Endothelial cell of umbilical vein (primary cell): ENCODE results near the gene TAF7. TPM values are rescaled to one million over a fixed set of nuclear protein-coding genes. Genes with fewer than 3 reads are reported as not detected.

Experiments used
- BruUV-seq: library from RNA; stranded (reverse); fragments of 400-500 nt; replicated peaks from 2 replicates; lab custom pipeline; 2021; lab: Mats Ljungman, UMichigan
- CTCF ChIA-PET: fragments of 300-600, 350-600 bp; sonication (Branson Sonifier 250); formaldehyde crosslinking; loops from one replicate; lab custom pipeline; 2021; ENCODE audit warnings: antibody characterized with exemption, inconsistent platforms; lab: Charles Lee
- POLR2A ChIA-PET: fragments of 300-600, 350-600 bp; sonication (Branson Sonifier 250); formaldehyde crosslinking; loops from one replicate; lab custom pipeline; 2021; ENCODE audit warnings: antibody characterized with exemption, inconsistent platforms; lab: Charles Lee
- DNase-seq: peaks from one replicate; pipeline ENCODE4 v3.0.0-alpha.2; 2011; ENCODE audit warnings: low read depth, low spot score
- FAIRE-seq: peaks from 2 replicates; lab custom pipeline; 2011; peaks lifted over from hg19 to GRCh38; lab: Jason Lieb, UNC
- H2AFZ ChIP-seq: 2 replicates; pipeline ENCODE4 v1.6.0; 2012; ENCODE audit warnings: low read depth, low read length, control low read depth, inconsistent platforms
- H3K27ac ChIP-seq: 2 replicates; pipeline ENCODE4 v1.5.1; 2011; ENCODE audit warnings: low read depth, mild to moderate bottlenecking, control low read depth, low read length, moderate library complexity; ENCODE audit not compliant: insufficient read depth
- H3K27me3 ChIP-seq, 2 experiments: 2 replicates each; pipeline versions ENCODE4 v1.6.0 to v1.6.1; 2011; ENCODE audit warnings: low read length in 2 of 2, mixed read lengths in 1 of 2; ENCODE audit not compliant: control insufficient read depth in 2 of 2, insufficient read depth in 2 of 2
- H3K36me3 ChIP-seq, 2 experiments: 2 replicates in 1 of 2; 3 replicates in 1 of 2; pipeline ENCODE4 v1.5.1; 2011; ENCODE audit warnings: low read length in 2 of 2, mild to moderate bottlenecking in 1 of 2, moderate library complexity in 1 of 2; ENCODE audit not compliant: control insufficient read depth in 2 of 2, insufficient read depth in 2 of 2; ENCODE audit errors: extremely low read depth in 1 of 2
- H3K4me1 ChIP-seq: 3 replicates; pipeline ENCODE4 v1.5.1; 2011; ENCODE audit warnings: mild to moderate bottlenecking, low read length; ENCODE audit not compliant: control insufficient read depth, insufficient read depth; ENCODE audit errors: extremely low read depth
- H3K4me2 ChIP-seq: 2 replicates; pipeline ENCODE4 v1.6.1; 2011; ENCODE audit warnings: low read length, control low read depth, mixed read lengths; ENCODE audit not compliant: insufficient read depth
- H3K4me3 ChIP-seq, 3 experiments: fragments of 200-600 bp in 1 of 3; sonication (generic), shearing (Covaris generic) in 1 of 3; replicated peaks in 1 of 3; 2 replicates each; pipeline ENCODE4 v1.5.1; 2011 to 2016; ENCODE audit warnings: control low read depth in 3 of 3, low read length in 3 of 3, mild to moderate bottlenecking in 2 of 3, inconsistent platforms in 1 of 3, low read depth in 1 of 3, moderate library complexity in 1 of 3; ENCODE audit not compliant: insufficient read depth in 1 of 3
- H3K79me2 ChIP-seq: 2 replicates; pipeline ENCODE4 v1.6.0; 2012; ENCODE audit warnings: low read length, inconsistent platforms; ENCODE audit not compliant: control insufficient read depth, insufficient read depth
- H3K9ac ChIP-seq: replicated peaks from 2 replicates; pipeline ENCODE3; 2011; ENCODE audit warnings: low read length, control low read depth; ENCODE audit not compliant: insufficient read depth; ENCODE audit errors: extremely low read depth
- H3K9me1 ChIP-seq: replicated peaks from 3 replicates; pipeline ENCODE4 v1.6.0; 2011; ENCODE audit warnings: mild to moderate bottlenecking, low read length; ENCODE audit not compliant: control insufficient read depth, insufficient read depth; ENCODE audit errors: extremely low read depth
- H3K9me3 ChIP-seq: replicated peaks from 2 replicates; pipeline ENCODE4 v1.5.1; 2012; ENCODE audit warnings: low read length, inconsistent platforms; ENCODE audit not compliant: control insufficient read depth, insufficient read depth
- H4K20me1 ChIP-seq: replicated peaks from 2 replicates; pipeline ENCODE3; 2011; ENCODE audit warnings: mild to moderate bottlenecking, low read length; ENCODE audit not compliant: control insufficient read depth, insufficient read depth; ENCODE audit errors: extremely low read depth
- EZH2 ChIP-seq: IDR thresholded peaks from 2 replicates; pipeline ENCODE4 v1.6.1; 2012; ENCODE audit warnings: borderline replicate concordance, low read depth, mild to moderate bottlenecking, moderate library complexity, low read length, inconsistent platforms; ENCODE audit not compliant: severe bottlenecking
- FOS ChIP-seq: IDR thresholded peaks from 2 replicates; pipeline ENCODE4 v1.6.1; 2011; ENCODE audit warnings: mild to moderate bottlenecking, low read length, moderate library complexity, borderline replicate concordance; ENCODE audit not compliant: insufficient read depth
- GATA2 ChIP-seq: IDR thresholded peaks from 2 replicates; pipeline ENCODE4 v1.7.0; 2011; ENCODE audit warnings: low read depth, mild to moderate bottlenecking, moderate library complexity, mixed read lengths, low read length; ENCODE audit not compliant: insufficient read length, insufficient read depth
- MYC ChIP-seq: IDR thresholded peaks from one replicate; pipeline ENCODE4 v1.6.1; 2011; ENCODE audit warnings: mild to moderate bottlenecking, low read depth, low read length
- POLR2AphosphoS5 ChIP-seq: IDR thresholded peaks from 2 replicates; pipeline ENCODE4 v1.6.1; 2012; ENCODE audit warnings: low read depth, mild to moderate bottlenecking, control low read depth, low read length, moderate library complexity; ENCODE audit not compliant: insufficient read depth
- dilution Hi-C: fragments of 300-500 bp; cut with MboI; formaldehyde crosslinking; loops from one replicate; pipeline ENCODE4 v1.15.0; 2019; ENCODE audit warnings: low sequenced_read_pairs; ENCODE audit not compliant: extremely low pct_ligation_motif_present
- intact Hi-C: fragments of 100-400 bp; cut with micrococcal nuclease; formaldehyde crosslinking; loops from one replicate; pipeline ENCODE4 v1.10.0; 2022
- polyA plus RNA-seq, 4 experiments: library from polyadenylated mRNA; depleted of rRNA in 3 of 4; stranded (reverse) in 3 of 4; unstranded in 1 of 4; fragments of >200 nt; gene quantifications; 2 replicates each; pipeline versions ENCODE4 v1.2.1 to v1.2.3, GENCODE V29; 2011 to 2012; ENCODE audit warnings: missing spikeins in 1 of 4
- total RNA-seq: library from RNA; stranded (reverse); gene quantifications from 2 replicates; pipeline ENCODE4 v1.2.3, GENCODE V29; 2021
- TF ChIP-seq, protein P1 (sequence below): IDR thresholded peaks from 2 replicates; pipeline ENCODE4 v1.6.1; 2011; ENCODE audit not compliant: insufficient read depth, insufficient read length
- TF ChIP-seq, protein P2 (sequence below), 2 donors: IDR thresholded peaks; 1 replicate in 1 of 2; 2 replicates in 1 of 2; pipeline ENCODE4 v1.5.1; 2011; ENCODE audit warnings: low read length in 2 of 2, mild to moderate bottlenecking in 2 of 2, moderate library complexity in 2 of 2, control low read depth in 1 of 2, inconsistent platforms in 1 of 2, low read depth in 1 of 2; ENCODE audit not compliant: insufficient read depth in 1 of 2; ENCODE audit errors: extremely low read depth in 1 of 2

Gene TAF7
- total and polyA plus RNA-seq, 2 donors (not counting 3 experiments of a cell fraction or from before 2014, with no cell fraction given), result 21.8 to 62.0 TPM

DNA sequence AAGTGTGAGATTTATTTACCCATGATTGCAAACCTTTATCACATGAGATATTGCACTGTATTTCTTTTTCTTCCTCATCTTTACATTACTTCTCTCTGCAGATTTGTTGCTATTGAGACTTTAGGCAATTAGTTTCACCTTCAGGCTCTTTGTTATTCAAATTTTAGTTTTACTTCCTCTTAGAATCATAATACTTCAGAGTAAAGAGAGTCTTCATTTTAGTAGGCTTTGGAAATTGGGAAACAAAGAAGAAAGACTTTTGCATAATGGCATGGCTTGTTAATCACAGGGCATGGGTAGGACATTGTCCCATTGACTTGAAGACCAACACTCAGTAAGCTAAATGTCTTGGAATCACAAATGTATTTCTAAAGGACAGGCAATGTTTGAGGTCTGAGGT is 42.1 kb upstream of the TAF7 start:
- H3K27me3 ChIP-seq, result peaks cover 51 to 74% of the 10 kb centered on the region in 2 experiments
- CTCF ChIA-PET, result interaction anchor here (1.0 kb wide), 1 partner anchor 18 kb away, joined by 3 read pairs; no protein-coding TSS in a partner anchor

More for the DNA sequence above, 42.1 kb upstream of the TAF7 start:
- Histone ChIP-seq H3K36me3 (no peaks in the 10 kb centered on the region), H3K9me1 (no peaks in the 10 kb centered on the region), H3K79me2 (no peaks in the 10 kb centered on the region), H3K4me1 (no peaks in the 10 kb centered on the region), H3K9me3 (peaks cover 2% of the 10 kb centered on the region), H3K4me2 (no peak overlapping the region), H3K27ac (no peak overlapping the region), H3K4me3 (no peak overlapping the region), H3K9ac (no peak overlapping the region), H4K20me1 (no peaks in the 10 kb centered on the region), H2AFZ (no peak overlapping the region)
- DNase-seq, result no peak
- POLR2A ChIA-PET, result no interaction called here
- no TSS peak for BruUV-seq
- dilution Hi-C loops, result no loop called here
- FAIRE-seq, result no peak
- TF ChIP-seq POLR2AphosphoS5 (no peak), MYC (no peak), EZH2 (no peak), GATA2 (no peak), FOS (no peak)
- TF ChIP-seq, protein P1, sequence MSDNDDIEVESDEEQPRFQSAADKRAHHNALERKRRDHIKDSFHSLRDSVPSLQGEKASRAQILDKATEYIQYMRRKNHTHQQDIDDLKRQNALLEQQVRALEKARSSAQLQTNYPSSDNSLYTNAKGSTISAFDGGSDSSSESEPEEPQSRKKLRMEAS, result no peak
- TF ChIP-seq, protein P2, sequence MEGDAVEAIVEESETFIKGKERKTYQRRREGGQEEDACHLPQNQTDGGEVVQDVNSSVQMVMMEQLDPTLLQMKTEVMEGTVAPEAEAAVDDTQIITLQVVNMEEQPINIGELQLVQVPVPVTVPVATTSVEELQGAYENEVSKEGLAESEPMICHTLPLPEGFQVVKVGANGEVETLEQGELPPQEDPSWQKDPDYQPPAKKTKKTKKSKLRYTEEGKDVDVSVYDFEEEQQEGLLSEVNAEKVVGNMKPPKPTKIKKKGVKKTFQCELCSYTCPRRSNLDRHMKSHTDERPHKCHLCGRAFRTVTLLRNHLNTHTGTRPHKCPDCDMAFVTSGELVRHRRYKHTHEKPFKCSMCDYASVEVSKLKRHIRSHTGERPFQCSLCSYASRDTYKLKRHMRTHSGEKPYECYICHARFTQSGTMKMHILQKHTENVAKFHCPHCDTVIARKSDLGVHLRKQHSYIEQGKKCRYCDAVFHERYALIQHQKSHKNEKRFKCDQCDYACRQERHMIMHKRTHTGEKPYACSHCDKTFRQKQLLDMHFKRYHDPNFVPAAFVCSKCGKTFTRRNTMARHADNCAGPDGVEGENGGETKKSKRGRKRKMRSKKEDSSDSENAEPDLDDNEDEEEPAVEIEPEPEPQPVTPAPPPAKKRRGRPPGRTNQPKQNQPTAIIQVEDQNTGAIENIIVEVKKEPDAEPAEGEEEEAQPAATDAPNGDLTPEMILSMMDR (IDR thresholded peaks at IDR 0.05; ENCODE audit: extremely low read depth in 1 of 2, insufficient read depth in 1 of 2, low read depth in 1 of 2, low read length in 2 of 2), result no peak
- intact Hi-C loops, result no loop called here
